ENCODE measurements around the gene KIF5A.

The KIF5A gene

DNA sequence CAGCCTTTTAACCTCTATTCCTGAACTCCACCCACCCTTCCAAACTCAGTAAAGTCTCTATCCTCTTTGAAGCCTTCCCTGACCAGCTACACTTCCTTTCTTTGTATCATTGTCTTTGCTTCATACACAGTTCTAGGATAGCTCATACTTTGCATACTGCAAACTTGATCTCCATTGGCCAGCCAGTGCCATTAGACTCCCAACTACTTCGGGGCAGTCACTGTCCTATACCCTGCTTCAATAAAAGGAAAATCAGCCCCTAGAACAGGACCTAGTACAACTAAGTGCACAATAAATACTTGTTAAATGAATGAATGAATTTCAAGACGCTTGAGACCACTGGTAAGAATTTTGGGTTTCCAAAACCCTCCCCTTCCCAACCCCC lies 40.6 kb downstream of the KIF5A start:
- no peak for FAIRE-seq
- no peak for DNase-seq (ENCODE audit: insufficient read length, low spot score)

DNA sequence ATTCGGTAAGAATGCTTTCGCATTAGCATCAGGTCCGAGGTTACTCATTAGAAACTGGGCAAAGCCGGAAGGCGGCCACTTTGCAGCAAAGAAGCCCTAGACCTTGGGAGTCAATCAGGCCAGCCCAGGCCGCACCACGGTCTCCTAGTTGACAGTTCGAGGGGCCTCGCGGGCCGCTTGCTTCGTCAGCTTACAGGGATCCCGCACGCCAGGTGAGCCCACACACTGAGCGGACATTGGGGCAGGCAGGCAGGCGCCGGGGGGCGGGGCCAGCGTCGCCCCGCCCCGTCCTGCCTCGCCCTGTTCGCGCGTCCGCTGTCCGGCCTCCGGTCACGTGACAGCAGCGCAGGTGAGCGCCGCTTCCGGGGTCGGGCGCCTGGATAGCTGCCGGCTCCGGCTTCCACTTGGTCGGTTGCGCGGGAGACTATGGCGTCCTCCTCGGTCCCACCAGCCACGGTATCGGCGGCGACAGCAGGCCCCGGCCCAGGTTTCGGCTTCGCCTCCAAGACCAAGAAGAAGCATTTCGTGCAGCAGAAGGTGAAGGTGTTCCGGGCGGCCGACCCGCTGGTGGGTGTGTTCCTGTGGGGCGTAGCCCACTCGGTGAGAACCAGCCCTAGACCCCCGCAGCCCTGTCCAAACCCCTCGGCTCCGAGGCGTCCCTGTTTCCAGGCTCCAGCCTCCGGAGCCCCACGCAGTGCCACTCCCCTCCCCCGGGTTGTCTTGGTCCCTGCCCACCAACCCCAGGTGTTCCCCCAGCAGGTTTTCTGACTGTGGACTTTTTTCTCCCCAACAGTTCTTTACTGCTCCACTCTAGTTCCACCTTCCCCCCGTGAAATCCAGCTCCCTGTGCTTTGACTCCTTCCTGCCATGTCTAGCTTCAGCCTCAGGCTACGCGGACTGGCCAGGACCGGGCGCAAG lies 41.3 kb downstream of the KIF5A start, which contains the start of gene PIP4K2C:
Gene PIP4K2C, plus strand, starts transcription at position 329 of the 918 bp plus-strand sequence. Its CDS starts 98 bp downstream, at position 427.
- FAIRE-seq (peak; percentile 91), DNase-seq (ENCODE audit: insufficient read length, low spot score) (peak; percentile 96)
- TF ChIP-seq SPI1 (IDR thresholded peaks at IDR 0.05; ENCODE audit: low read depth, low read length): no peak
- peak; percentile 77 for TF ChIP-seq POLR2A (IDR thresholded peaks at IDR 0.05; ENCODE audit: low read depth, low read length)
- TF ChIP-seq PAX5 (IDR thresholded peaks at IDR 0.05; ENCODE audit: insufficient read depth, low read length, severe bottlenecking): no peak
- TF ChIP-seq POLR2AphosphoS5 (IDR thresholded peaks at IDR 0.05; ENCODE audit: low read depth, low read length): peak; percentile 86
- no peak for TF ChIP-seq POU2F2 (IDR thresholded peaks at IDR 0.05; ENCODE audit: low read depth, low read length)
- peak; percentile 76; the same call in 1 of the 2 replicates for TF ChIP-seq TAF1 (IDR thresholded peaks at IDR 0.05; ENCODE audit: low read depth, low read length)

More for the DNA sequence above, 40.6 kb downstream of the KIF5A start:
- TF ChIP-seq PAX5 (IDR thresholded peaks at IDR 0.05; ENCODE audit: insufficient read depth, low read length, severe bottlenecking) (no peak), POU2F2 (IDR thresholded peaks at IDR 0.05; ENCODE audit: low read depth, low read length) (no peak), SPI1 (IDR thresholded peaks at IDR 0.05; ENCODE audit: low read depth, low read length) (no peak), POLR2A (IDR thresholded peaks at IDR 0.05; ENCODE audit: low read depth, low read length) (no peak), TAF1 (IDR thresholded peaks at IDR 0.05; ENCODE audit: low read depth, low read length) (no peak), POLR2AphosphoS5 (IDR thresholded peaks at IDR 0.05; ENCODE audit: low read depth, low read length) (no peak)

- DNase-seq (ENCODE audit: insufficient read length, low spot score) (no peak), FAIRE-seq (no peak)
- no peak for TF ChIP-seq PAX5 (IDR thresholded peaks at IDR 0.05; ENCODE audit: insufficient read depth, low read length, severe bottlenecking)
- TF ChIP-seq SPI1 (IDR thresholded peaks at IDR 0.05; ENCODE audit: low read depth, low read length): no peak
- no peak for TF ChIP-seq TAF1 (IDR thresholded peaks at IDR 0.05; ENCODE audit: low read depth, low read length)
- TF ChIP-seq POU2F2 (IDR thresholded peaks at IDR 0.05; ENCODE audit: low read depth, low read length): no peak
- TF ChIP-seq POLR2A (IDR thresholded peaks at IDR 0.05; ENCODE audit: low read depth, low read length): no peak
- TF ChIP-seq POLR2AphosphoS5 (IDR thresholded peaks at IDR 0.05; ENCODE audit: low read depth, low read length): no peak
Observed at GRCh38 chr12:57591782-57592325, 42.0 kb downstream of the KIF5A start.

DNA sequence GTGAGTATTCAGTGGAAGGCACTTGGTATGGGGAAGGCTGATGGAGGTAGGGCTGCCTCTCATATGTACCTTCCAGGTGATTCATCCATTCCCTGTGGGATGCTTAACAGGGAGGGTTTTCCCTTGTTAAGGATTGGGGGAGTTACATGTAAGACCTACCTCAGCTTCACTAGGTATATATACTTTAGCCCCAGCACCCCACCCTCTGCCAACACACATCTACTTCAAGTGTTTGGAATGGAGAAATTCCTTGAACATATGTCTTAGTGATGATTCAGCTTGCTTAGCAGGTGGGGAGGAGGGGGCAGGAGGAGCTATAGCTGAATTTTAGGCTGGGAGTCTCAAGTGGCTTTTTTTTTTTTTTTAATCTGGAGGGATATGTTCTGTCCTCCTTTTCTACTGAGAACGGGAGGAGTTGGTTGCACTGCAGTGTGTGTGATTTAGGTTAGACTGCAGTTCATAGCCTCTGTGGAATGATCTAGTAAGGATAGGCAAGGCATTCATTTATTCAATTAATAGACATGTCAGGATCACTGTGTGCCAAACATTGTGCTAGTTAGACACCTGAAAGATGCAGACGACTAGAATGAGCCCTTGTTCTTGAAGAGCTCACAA lies 42.8 kb downstream of the KIF5A start:
- no peak for TF ChIP-seq POLR2AphosphoS5 (IDR thresholded peaks at IDR 0.05; ENCODE audit: low read depth, low read length)
- no peak for TF ChIP-seq SPI1 (IDR thresholded peaks at IDR 0.05; ENCODE audit: low read depth, low read length)
- TF ChIP-seq PAX5 (IDR thresholded peaks at IDR 0.05; ENCODE audit: insufficient read depth, low read length, severe bottlenecking): no peak
- TF ChIP-seq POLR2A (IDR thresholded peaks at IDR 0.05; ENCODE audit: low read depth, low read length): no peak
- TF ChIP-seq POU2F2 (IDR thresholded peaks at IDR 0.05; ENCODE audit: low read depth, low read length): no peak
- no peak for TF ChIP-seq TAF1 (IDR thresholded peaks at IDR 0.05; ENCODE audit: low read depth, low read length)
- no peak for FAIRE-seq
- no peak for DNase-seq (ENCODE audit: insufficient read length, low spot score)

GRCh38 chr12:57593187-57593586 lies 43.3 kb downstream of the KIF5A start:
- DNase-seq (ENCODE audit: insufficient read length, low spot score): no peak
- FAIRE-seq: no peak
- no peak for TF ChIP-seq POU2F2 (IDR thresholded peaks at IDR 0.05; ENCODE audit: low read depth, low read length)
- no peak for TF ChIP-seq POLR2AphosphoS5 (IDR thresholded peaks at IDR 0.05; ENCODE audit: low read depth, low read length)
- TF ChIP-seq SPI1 (IDR thresholded peaks at IDR 0.05; ENCODE audit: low read depth, low read length): no peak
- no peak for TF ChIP-seq POLR2A (IDR thresholded peaks at IDR 0.05; ENCODE audit: low read depth, low read length)
- TF ChIP-seq TAF1 (IDR thresholded peaks at IDR 0.05; ENCODE audit: low read depth, low read length): no peak
- TF ChIP-seq PAX5 (IDR thresholded peaks at IDR 0.05; ENCODE audit: insufficient read depth, low read length, severe bottlenecking): no peak

- TF ChIP-seq SPI1 (IDR thresholded peaks at IDR 0.05; ENCODE audit: low read depth, low read length) (no peak), PAX5 (IDR thresholded peaks at IDR 0.05; ENCODE audit: insufficient read depth, low read length, severe bottlenecking) (no peak), TAF1 (IDR thresholded peaks at IDR 0.05; ENCODE audit: low read depth, low read length) (no peak), POLR2A (IDR thresholded peaks at IDR 0.05; ENCODE audit: low read depth, low read length) (no peak), POU2F2 (IDR thresholded peaks at IDR 0.05; ENCODE audit: low read depth, low read length) (no peak), POLR2AphosphoS5 (IDR thresholded peaks at IDR 0.05; ENCODE audit: low read depth, low read length) (no peak)
- DNase-seq (ENCODE audit: insufficient read length, low spot score): no peak
- no peak for FAIRE-seq
Observed at GRCh38 chr12:57600395-57600794, 50.6 kb downstream of the KIF5A start.

DNA sequence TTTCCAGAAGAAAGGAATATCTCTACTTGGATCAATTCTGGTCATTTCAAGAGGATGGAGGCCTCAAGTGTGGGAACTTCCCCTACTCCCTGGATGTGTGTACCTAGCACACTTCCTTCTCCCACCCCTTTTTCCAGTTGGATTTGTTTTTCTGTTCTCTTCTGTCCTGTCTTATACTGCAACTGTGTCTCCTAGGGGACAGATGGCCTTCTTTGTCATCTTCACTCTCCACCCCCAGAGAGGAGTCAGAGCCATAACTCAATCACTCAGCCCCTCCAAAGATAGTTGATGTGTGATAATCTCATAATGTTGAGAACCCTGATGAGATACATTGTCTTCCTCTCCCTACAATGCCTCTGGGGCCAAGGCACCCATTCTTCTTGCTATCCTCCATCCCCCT lies 52.7 kb downstream of the KIF5A start:
- DNase-seq (ENCODE audit: insufficient read length, low spot score) (no peak), FAIRE-seq (peak; percentile 57)
- TF ChIP-seq POLR2A (IDR thresholded peaks at IDR 0.05; ENCODE audit: low read depth, low read length): no peak
- TF ChIP-seq TAF1 (IDR thresholded peaks at IDR 0.05; ENCODE audit: low read depth, low read length): no peak
- no peak for TF ChIP-seq SPI1 (IDR thresholded peaks at IDR 0.05; ENCODE audit: low read depth, low read length)

DNA sequence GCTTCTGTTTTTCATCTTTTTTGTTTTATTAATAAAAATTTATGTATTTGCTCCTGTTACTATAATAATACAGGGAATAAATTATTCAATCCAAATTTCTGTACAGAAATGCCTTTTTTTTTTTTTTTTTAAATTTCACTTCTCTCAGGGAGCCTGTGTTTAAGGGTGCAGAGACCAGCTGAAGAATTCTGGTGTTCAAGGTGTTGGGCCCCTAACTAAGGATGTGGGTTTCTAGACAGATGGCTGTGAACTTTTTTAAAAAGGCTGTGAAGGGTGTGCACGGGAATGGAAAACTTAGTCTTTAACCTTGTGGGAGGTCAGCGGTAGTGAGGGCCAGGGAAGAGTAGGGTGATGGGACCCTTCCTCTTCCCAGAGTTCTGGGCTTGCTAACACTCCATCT lies 53.5 kb downstream of the KIF5A start:
- DNase-seq (ENCODE audit: insufficient read length, low spot score) (no peak), FAIRE-seq (no peak)
- no peak for TF ChIP-seq SPI1 (IDR thresholded peaks at IDR 0.05; ENCODE audit: low read depth, low read length)
- TF ChIP-seq PAX5 (IDR thresholded peaks at IDR 0.05; ENCODE audit: insufficient read depth, low read length, severe bottlenecking): no peak
- no peak for TF ChIP-seq POLR2AphosphoS5 (IDR thresholded peaks at IDR 0.05; ENCODE audit: low read depth, low read length)
- TF ChIP-seq POLR2A (IDR thresholded peaks at IDR 0.05; ENCODE audit: low read depth, low read length): no peak
- TF ChIP-seq TAF1 (IDR thresholded peaks at IDR 0.05; ENCODE audit: low read depth, low read length): no peak
- no peak for TF ChIP-seq POU2F2 (IDR thresholded peaks at IDR 0.05; ENCODE audit: low read depth, low read length)
